C4-2B (cell line): ENCODE results near the gene FGF18.

Experiments used
- H3K27ac ChIP-seq: fragments of 450-650 bp; 2 replicates; pipeline ENCODE4 v1.5.1; 2017
- CTCF ChIP-seq: fragments of 450-650 bp; conservative IDR thresholded peaks from 2 replicates; pipeline ENCODE4 v1.5.1; 2017; ENCODE audit warnings: mild to moderate bottlenecking
- ZFX ChIP-seq: fragments of 450-650 bp; IDR thresholded peaks from 2 replicates; pipeline ENCODE4 v1.6.1; 2017

FGF18 gene

GRCh38 chr5:171453056-171453725 is 33.7 kb downstream of the FGF18 start:
- TF ChIP-seq ZFX (no peak), CTCF (no peak)
- no peak overlapping the region for H3K27ac ChIP-seq

GRCh38 chr5:171453988-171454387 is 34.5 kb downstream of the FGF18 start:
- no peak overlapping the region for H3K27ac ChIP-seq
- TF ChIP-seq CTCF: no peak

GRCh38 chr5:171454549-171454948 is 35.1 kb downstream of the FGF18 start:
- TF ChIP-seq ZFX: no peak
- TF ChIP-seq CTCF: no peak
- no peak overlapping the region for H3K27ac ChIP-seq

GRCh38 chr5:171455522-171455921 is 36.1 kb downstream of the FGF18 start:
- no peak overlapping the region for H3K27ac ChIP-seq
- no peak for TF ChIP-seq ZFX
- TF ChIP-seq CTCF: no peak

- TF ChIP-seq CTCF: no peak
- TF ChIP-seq ZFX: no peak
- no peak overlapping the region for H3K27ac ChIP-seq
Observed at GRCh38 chr5:171457208-171457981, 37.9 kb downstream of the FGF18 start.

- TF ChIP-seq ZFX: no peak
- TF ChIP-seq CTCF: no peak
Observed at GRCh38 chr5:171459839-171460238, 40.4 kb downstream of the FGF18 start.

GRCh38 chr5:171462136-171462927 is 42.9 kb downstream of the FGF18 start:
- TF ChIP-seq CTCF: no peak
- no peak for TF ChIP-seq ZFX

More at GRCh38 chr5:171459839-171460238, 40.4 kb downstream of the FGF18 start:
- H3K27ac ChIP-seq: no peak overlapping the region

More at GRCh38 chr5:171462136-171462927, 42.9 kb downstream of the FGF18 start:
- no peak overlapping the region for H3K27ac ChIP-seq
